Astrocyte (in vitro differentiated cells and primary cell): Measurements from ENCODE around the gene SLC66A1.

ENCODE experiments used
- CTCF ChIP-seq: IDR thresholded peaks from 2 replicates; pipeline ENCODE4 v1.5.1; 2011; ENCODE audit warnings: low read depth, mild to moderate bottlenecking, inconsistent platforms, low read length, moderate library complexity; ENCODE audit not compliant: insufficient read depth
- EZH2 ChIP-seq: IDR thresholded peaks from 2 replicates; pipeline ENCODE4 v1.6.1; 2012; ENCODE audit warnings: mild to moderate bottlenecking, low read length, inconsistent platforms; ENCODE audit not compliant: insufficient read depth

- TF ChIP-seq CTCF (no peak), EZH2 (no peak)
These were observed 11.9 kb upstream of the SLC66A1 start for GRCh38 chr1:19300211-19300610.
